Measurements from ENCODE around the gene ERC2. TPM values are rescaled to one million over a fixed set of nuclear protein-coding genes. Genes with fewer than 3 reads are reported as not detected.

Gene ERC2
- total RNA-seq, 1 donor = 0.43 TPM

DNA sequence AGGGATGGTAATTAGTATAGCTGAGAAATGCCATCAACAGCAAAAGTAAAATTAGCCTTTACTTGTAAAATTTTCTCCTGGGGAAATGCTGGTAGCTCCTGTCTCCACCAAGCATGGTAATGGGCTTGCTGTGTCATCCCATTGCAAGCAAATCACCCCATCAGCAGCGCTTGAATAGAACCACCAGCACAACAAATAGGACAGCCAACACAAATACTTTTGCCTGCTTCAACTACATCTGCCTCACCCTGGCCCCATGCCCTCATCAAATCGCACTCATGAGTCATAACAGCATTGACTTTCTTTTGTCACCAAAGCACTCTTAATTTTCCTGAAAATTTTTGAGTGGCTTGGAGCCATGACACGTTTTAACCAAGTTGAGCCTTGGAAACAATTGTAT lies 52.6 kb downstream of the ERC2 start:
- TF ChIP-seq, protein P1, sequence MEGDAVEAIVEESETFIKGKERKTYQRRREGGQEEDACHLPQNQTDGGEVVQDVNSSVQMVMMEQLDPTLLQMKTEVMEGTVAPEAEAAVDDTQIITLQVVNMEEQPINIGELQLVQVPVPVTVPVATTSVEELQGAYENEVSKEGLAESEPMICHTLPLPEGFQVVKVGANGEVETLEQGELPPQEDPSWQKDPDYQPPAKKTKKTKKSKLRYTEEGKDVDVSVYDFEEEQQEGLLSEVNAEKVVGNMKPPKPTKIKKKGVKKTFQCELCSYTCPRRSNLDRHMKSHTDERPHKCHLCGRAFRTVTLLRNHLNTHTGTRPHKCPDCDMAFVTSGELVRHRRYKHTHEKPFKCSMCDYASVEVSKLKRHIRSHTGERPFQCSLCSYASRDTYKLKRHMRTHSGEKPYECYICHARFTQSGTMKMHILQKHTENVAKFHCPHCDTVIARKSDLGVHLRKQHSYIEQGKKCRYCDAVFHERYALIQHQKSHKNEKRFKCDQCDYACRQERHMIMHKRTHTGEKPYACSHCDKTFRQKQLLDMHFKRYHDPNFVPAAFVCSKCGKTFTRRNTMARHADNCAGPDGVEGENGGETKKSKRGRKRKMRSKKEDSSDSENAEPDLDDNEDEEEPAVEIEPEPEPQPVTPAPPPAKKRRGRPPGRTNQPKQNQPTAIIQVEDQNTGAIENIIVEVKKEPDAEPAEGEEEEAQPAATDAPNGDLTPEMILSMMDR (IDR thresholded peaks at IDR 0.05; ENCODE audit: insufficient read depth, low read depth, low read length) = no peak

DNA sequence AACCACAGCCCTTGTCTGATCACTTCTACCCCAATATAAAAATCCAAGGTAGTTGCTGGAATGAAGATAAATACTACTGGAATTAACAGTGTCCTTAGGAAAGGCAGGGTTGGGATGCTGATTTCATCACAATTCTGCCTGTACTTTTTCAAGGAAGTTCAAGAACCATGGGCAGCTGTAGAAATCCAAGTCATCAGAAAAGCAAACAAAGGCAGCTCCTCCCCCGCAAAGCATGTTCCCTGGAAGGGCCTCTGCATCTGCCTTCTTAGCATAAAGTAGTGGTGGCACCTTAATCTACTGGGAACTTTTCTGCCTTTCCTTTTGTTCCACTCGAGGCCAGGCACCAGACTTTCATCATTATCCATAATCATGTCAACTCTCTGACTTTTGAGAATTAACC lies 54.4 kb downstream of the ERC2 start:
- no peak for DNase-seq (ENCODE audit: low read depth)
- H3K4me3 ChIP-seq (ENCODE audit: low read depth, low read length) = no peak overlapping the region
- TF ChIP-seq, protein P1 (IDR thresholded peaks at IDR 0.05; ENCODE audit: insufficient read depth, low read depth, low read length) = no peak

More for the DNA sequence above, 52.6 kb downstream of the ERC2 start:
- no peak for DNase-seq (ENCODE audit: low read depth)
- H3K4me3 ChIP-seq (ENCODE audit: low read depth, low read length) = no peak overlapping the region

DNA sequence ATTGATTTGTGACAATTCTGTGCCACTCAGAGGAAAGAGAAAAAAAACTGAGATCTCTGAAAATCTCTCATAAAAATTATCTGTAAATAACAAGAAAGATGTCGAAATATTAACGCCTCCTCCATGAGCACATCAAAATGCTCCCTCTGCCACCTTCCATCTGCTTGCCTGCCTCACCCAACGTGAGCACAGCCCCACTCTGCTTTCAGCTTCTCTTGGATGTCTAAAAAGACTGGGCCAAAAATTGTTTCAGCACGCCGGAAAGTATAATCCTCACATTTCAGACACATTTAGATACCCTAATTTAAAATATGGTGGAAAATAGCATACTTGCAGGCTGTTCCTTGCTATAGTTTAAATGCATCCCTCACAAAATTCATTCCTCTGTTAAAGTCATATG lies 57.1 kb downstream of the ERC2 start:
- no peak overlapping the region for H3K4me3 ChIP-seq (ENCODE audit: low read depth, low read length)
- no peak for DNase-seq (ENCODE audit: low read depth)
- TF ChIP-seq, protein P1 (IDR thresholded peaks at IDR 0.05; ENCODE audit: insufficient read depth, low read depth, low read length) = no peak

GRCh38 chr3:56410576-56410975 lies 57.7 kb downstream of the ERC2 start:
- no peak overlapping the region for H3K4me3 ChIP-seq (ENCODE audit: low read depth, low read length)
- no peak for DNase-seq (ENCODE audit: low read depth)
- TF ChIP-seq, protein P1 (IDR thresholded peaks at IDR 0.05; ENCODE audit: insufficient read depth, low read depth, low read length) = no peak

GRCh38 chr3:56409790-56410189 lies 58.5 kb downstream of the ERC2 start:
- no peak overlapping the region for H3K4me3 ChIP-seq (ENCODE audit: low read depth, low read length)
- DNase-seq (ENCODE audit: low read depth) = no peak
- TF ChIP-seq, protein P1 (IDR thresholded peaks at IDR 0.05; ENCODE audit: insufficient read depth, low read depth, low read length) = no peak

GRCh38 chr3:56408761-56409196 lies 59.5 kb downstream of the ERC2 start:
- H3K4me3 ChIP-seq (ENCODE audit: low read depth, low read length) = no peak overlapping the region
- TF ChIP-seq, protein P1 (IDR thresholded peaks at IDR 0.05; ENCODE audit: insufficient read depth, low read depth, low read length) = no peak
- no peak for DNase-seq (ENCODE audit: low read depth)

DNA sequence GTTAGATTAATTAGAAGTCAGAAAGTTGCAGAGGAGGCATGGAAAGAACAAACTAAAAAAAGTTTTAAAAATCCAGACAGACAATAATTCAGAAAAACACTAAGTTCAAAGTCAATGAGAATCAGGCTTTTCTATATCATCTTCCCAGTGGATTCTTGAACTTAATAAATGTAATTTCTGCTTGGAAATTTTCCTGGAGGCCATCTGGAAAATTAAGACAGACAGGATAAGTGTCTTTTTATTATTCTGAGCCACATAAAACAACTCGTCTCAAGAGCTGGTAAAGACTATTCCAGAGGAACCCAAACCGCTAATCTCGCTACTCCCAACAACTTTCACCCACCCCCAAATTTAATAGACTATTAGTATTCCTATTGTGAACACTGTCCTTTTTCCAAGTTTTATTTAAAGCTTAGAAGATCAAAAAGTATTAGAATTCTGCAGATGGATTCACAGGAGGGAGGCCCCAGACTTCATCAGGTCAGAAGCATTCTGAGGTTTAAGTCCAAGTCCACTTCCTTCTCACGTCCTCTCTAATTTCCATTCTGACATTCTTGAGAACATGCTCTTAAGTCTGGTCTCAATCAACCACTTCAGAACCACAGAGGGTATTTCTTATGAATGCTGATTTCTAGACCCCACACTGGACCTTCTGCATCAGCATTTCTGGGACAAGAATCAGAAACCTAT lies 61.3 kb downstream of the ERC2 start:
- no peak overlapping the region for H3K4me3 ChIP-seq (ENCODE audit: low read depth, low read length)
- TF ChIP-seq, protein P1 (IDR thresholded peaks at IDR 0.05; ENCODE audit: insufficient read depth, low read depth, low read length) = no peak
- DNase-seq (ENCODE audit: low read depth) = no peak

Data from fibroblast of villous mesenchyme (primary cell).